Activated T-cell treated with anti-CD3 and anti-CD28 coated beads, Interleukin-2, amount 50 U/mL, for 4 hours (primary cell): ENCODE measurements around the gene BCL2. TPM values are rescaled to one million over a fixed set of nuclear protein-coding genes. Genes with fewer than 3 reads are reported as not detected.
A peak's percentile ranks its signal among the peaks of the same experiment; 100 is the strongest.

Source experiments
- ATAC-seq, 2 donors: fragments of 200-7000 bp; cut with Tn5 transposase; one replicate each; pipeline ENCODE4 v1.10.0; 2021
- DNase-seq: peaks from one replicate; pipeline ENCODE4 v3.0.0-alpha.2; 2020
- H3K27me3 Mint-ChIP-seq: one replicate; pipeline ENCODE4 v1.8.0; 2021; ENCODE audit warnings: low read depth, mixed read lengths
- H3K36me3 Mint-ChIP-seq: one replicate; pipeline ENCODE4 v1.8.0; 2022; ENCODE audit warnings: mixed read lengths; ENCODE audit not compliant: insufficient read depth
- H3K4me1 Mint-ChIP-seq: one replicate; pipeline ENCODE4 v1.8.0; 2021; ENCODE audit warnings: low read depth, mixed read lengths
- H3K4me3 Mint-ChIP-seq: one replicate; pipeline ENCODE4 v1.8.0; 2021; ENCODE audit warnings: mild to moderate bottlenecking, moderate library complexity, mixed read lengths
- H3K9me3 Mint-ChIP-seq: one replicate; pipeline ENCODE4 v1.8.0; 2021; ENCODE audit warnings: mixed read lengths
- total RNA-seq, 3 donors: library from RNA; stranded (reverse); gene quantifications; one replicate each; pipeline ENCODE4 v1.2.1, GENCODE V29; 2021

The BCL2 gene
- total RNA-seq, 3 donors from 2014 or later = 45.0 to 71.4 (median 66.6) TPM

GRCh38 chr18:63155169-63155852 lies 164.3 kb downstream of the BCL2 start:
- Mint-ChIP-seq H3K4me1 (peaks cover 98% of the 10 kb centered on the region), H3K9me3 (no peaks in the 10 kb centered on the region), H3K36me3 (peaks cover 21% of the 10 kb centered on the region), H3K27me3 (no peaks in the 10 kb centered on the region), H3K4me3 (peak overlapping the region; percentile 82)
- DNase-seq = peak; percentile 79
- ATAC-seq = peak; percentile 62 to 68

GRCh38 chr18:63154350-63155152 lies 165.0 kb downstream of the BCL2 start:
- no peak for DNase-seq
- Mint-ChIP-seq H3K27me3 (no peaks in the 10 kb centered on the region), H3K36me3 (peaks cover 17% of the 10 kb centered on the region), H3K9me3 (no peaks in the 10 kb centered on the region), H3K4me1 (peaks cover 92% of the 10 kb centered on the region), H3K4me3 (peak overlapping the region; percentile 82)
- peak in 1 of 2 donors; percentile 4 for ATAC-seq

DNA sequence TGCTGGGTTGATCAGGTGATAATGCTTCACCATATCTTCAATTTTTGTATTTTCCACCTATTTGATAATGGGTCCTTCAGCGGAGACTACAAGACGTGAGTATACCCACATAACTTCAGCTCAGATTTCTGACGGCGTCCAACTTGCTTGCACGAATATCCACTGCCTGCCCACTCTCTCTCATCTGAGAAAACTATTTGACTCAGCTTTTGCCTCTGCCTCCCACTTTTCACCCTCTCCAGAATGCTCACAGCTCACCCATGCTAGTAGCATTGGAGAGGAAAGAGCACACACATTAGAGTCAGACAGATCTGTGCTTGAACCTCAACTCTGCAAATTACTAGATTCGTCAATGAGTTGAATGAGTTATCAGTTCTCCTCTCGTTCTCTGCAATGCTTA lies 166.8 kb downstream of the BCL2 start:
- H3K4me1 Mint-ChIP-seq = peaks cover 86% of the 10 kb centered on the region
- ATAC-seq (peak; percentile 46 to 53), DNase-seq (no peak)
- H3K27me3 Mint-ChIP-seq = no peaks in the 10 kb centered on the region
- peak overlapping the region; percentile 82 for H3K4me3 Mint-ChIP-seq
- H3K36me3 Mint-ChIP-seq = peaks cover 32% of the 10 kb centered on the region
- no peaks in the 10 kb centered on the region for H3K9me3 Mint-ChIP-seq

- peaks cover 79% of the 10 kb centered on the region for H3K4me1 Mint-ChIP-seq
- no peak for ATAC-seq
- no peak for DNase-seq
- H3K9me3 Mint-ChIP-seq = no peaks in the 10 kb centered on the region
- H3K36me3 Mint-ChIP-seq = peaks cover 33% of the 10 kb centered on the region
- no peaks in the 10 kb centered on the region for H3K27me3 Mint-ChIP-seq
- peak overlapping the region; percentile 82 for H3K4me3 Mint-ChIP-seq
These were observed 167.5 kb downstream of the BCL2 start for GRCh38 chr18:63152096-63152495.

- no peaks in the 10 kb centered on the region for H3K27me3 Mint-ChIP-seq
- H3K9me3 Mint-ChIP-seq = no peaks in the 10 kb centered on the region
- peaks cover 76% of the 10 kb centered on the region for H3K4me1 Mint-ChIP-seq
- no peak for DNase-seq
- ATAC-seq = no peak
- H3K4me3 Mint-ChIP-seq = no peak overlapping the region
- peaks cover 34% of the 10 kb centered on the region for H3K36me3 Mint-ChIP-seq
These were observed 168.0 kb downstream of the BCL2 start for GRCh38 chr18:63151539-63151938.

- peaks cover 72% of the 10 kb centered on the region for H3K4me1 Mint-ChIP-seq
- ATAC-seq (no peak), DNase-seq (no peak)
- no peaks in the 10 kb centered on the region for H3K27me3 Mint-ChIP-seq
- peaks cover 34% of the 10 kb centered on the region for H3K36me3 Mint-ChIP-seq
- peak overlapping the region; percentile 9 for H3K4me3 Mint-ChIP-seq
- H3K9me3 Mint-ChIP-seq = no peaks in the 10 kb centered on the region
These were observed 168.6 kb downstream of the BCL2 start for GRCh38 chr18:63150942-63151421.

- no peaks in the 10 kb centered on the region for H3K9me3 Mint-ChIP-seq
- H3K27me3 Mint-ChIP-seq = no peaks in the 10 kb centered on the region
- DNase-seq (no peak), ATAC-seq (no peak)
- no peak overlapping the region for H3K4me3 Mint-ChIP-seq
- H3K36me3 Mint-ChIP-seq = peaks cover 33% of the 10 kb centered on the region
- H3K4me1 Mint-ChIP-seq = peaks cover 71% of the 10 kb centered on the region
These were observed 169.2 kb downstream of the BCL2 start for GRCh38 chr18:63150326-63150725.

- Mint-ChIP-seq H3K27me3 (no peaks in the 10 kb centered on the region), H3K9me3 (no peaks in the 10 kb centered on the region), H3K4me3 (no peak overlapping the region), H3K4me1 (peaks cover 64% of the 10 kb centered on the region), H3K36me3 (peaks cover 30% of the 10 kb centered on the region)
- ATAC-seq (no peak), DNase-seq (no peak)
These were observed 170.3 kb downstream of the BCL2 start for GRCh38 chr18:63149302-63149587.

- H3K9me3 Mint-ChIP-seq = no peaks in the 10 kb centered on the region
- peaks cover 34% of the 10 kb centered on the region for H3K36me3 Mint-ChIP-seq
- DNase-seq (no peak), ATAC-seq (no peak)
- no peak overlapping the region for H3K4me3 Mint-ChIP-seq
- H3K27me3 Mint-ChIP-seq = no peaks in the 10 kb centered on the region
- peaks cover 64% of the 10 kb centered on the region for H3K4me1 Mint-ChIP-seq
These were observed 170.9 kb downstream of the BCL2 start for GRCh38 chr18:63148449-63149301.

DNA sequence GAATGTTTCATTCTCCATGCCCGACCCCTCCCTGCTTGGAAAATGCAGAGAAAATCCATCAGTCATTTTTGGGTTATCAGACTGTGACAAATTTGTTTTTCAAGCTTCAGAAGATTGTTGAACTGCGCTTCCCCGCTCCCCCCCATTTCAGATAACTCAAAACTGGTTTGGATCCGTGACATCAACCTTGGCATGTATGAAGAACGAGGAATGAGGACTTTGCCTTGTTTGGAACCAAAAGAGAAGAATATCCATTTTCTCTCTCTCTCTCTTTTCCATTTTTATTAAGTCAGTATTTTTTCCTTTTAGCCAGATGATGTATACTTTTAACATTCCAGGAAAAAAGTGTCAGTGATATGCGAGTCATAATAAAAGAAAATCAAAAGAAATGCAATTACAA lies 171.6 kb downstream of the BCL2 start:
- no peak for DNase-seq
- H3K36me3 Mint-ChIP-seq = peaks cover 30% of the 10 kb centered on the region
- H3K4me1 Mint-ChIP-seq = peaks cover 64% of the 10 kb centered on the region

GRCh38 chr18:63146828-63147409 lies 172.7 kb downstream of the BCL2 start:
- ATAC-seq (no peak), DNase-seq (no peak)
- H3K9me3 Mint-ChIP-seq = no peaks in the 10 kb centered on the region
- H3K4me3 Mint-ChIP-seq = no peak overlapping the region
- peaks cover 62% of the 10 kb centered on the region for H3K4me1 Mint-ChIP-seq
- no peaks in the 10 kb centered on the region for H3K27me3 Mint-ChIP-seq
- peaks cover 31% of the 10 kb centered on the region for H3K36me3 Mint-ChIP-seq

More for the DNA sequence above, 171.6 kb downstream of the BCL2 start:
- H3K4me3 Mint-ChIP-seq = no peak overlapping the region
- no peak for ATAC-seq
- H3K9me3 Mint-ChIP-seq = no peaks in the 10 kb centered on the region
- no peaks in the 10 kb centered on the region for H3K27me3 Mint-ChIP-seq

DNA sequence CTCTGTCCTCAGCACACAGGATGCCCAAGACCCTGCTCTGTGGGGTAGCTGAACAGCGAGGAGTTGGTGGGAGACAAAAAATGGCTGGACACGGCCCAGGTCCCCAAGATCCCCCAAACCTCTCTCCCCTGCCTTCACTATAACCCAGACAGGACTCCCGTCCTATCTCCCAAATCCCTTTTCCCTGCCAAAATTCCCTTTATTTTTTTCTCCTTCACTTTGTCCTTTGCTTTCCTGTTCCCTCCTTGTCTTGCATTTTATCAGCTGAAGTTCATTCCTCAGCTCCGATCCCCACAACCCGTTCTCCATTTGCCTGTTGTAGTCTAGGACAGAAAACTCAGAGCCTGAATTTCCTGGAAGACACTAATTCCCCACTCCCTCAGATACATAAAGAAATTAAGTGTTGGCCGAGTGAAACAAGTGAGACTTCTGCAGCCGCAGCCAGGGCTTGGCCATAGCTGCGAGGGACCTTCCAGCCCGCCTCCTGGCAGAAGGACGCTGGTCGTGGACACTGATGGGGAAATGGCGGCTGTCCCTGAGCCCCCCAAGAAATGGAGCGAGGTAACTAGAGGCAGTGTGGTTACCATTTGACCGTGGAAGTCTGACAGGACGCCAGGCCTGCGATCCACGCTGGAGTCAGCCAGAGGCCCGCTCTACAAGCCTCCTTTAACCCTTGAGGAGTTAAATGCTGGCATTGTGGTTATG lies 173.6 kb downstream of the BCL2 start:
- H3K4me3 Mint-ChIP-seq = no peak overlapping the region
- H3K36me3 Mint-ChIP-seq = peaks cover 36% of the 10 kb centered on the region
- DNase-seq (no peak), ATAC-seq (no peak)
- H3K27me3 Mint-ChIP-seq = no peaks in the 10 kb centered on the region
- H3K4me1 Mint-ChIP-seq = peaks cover 61% of the 10 kb centered on the region
- H3K9me3 Mint-ChIP-seq = no peaks in the 10 kb centered on the region

DNA sequence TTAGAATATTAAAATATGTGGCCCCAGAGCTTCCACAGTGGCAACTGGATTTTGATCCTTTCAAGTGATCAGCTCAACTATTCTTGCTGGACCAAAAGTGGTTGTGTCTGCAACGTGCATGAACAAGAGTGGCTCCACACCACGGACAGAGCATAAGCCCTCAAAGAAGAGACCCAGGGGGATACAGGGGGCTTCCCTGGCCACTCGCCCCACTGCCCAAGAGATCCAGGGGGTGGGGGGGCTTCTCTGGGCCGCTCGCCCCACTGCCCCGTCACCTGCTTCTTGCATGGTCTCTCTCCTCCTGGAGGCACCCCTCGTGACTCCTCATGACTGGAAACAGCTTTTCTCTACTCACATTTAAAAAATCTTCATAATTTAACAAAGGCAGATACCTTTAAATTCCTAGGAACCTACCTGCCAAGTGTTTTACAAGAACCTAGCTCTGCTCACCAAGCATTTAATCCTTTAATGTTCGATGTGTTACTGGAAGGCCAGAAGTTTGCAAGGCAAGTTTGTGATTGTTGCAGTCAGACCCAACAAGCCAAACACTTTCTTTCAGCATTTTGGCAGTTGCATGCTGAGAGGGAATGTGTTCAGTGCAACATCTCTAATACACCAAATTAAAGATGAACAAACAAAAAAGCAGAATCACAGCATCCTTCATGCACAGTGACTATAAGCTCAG lies 174.3 kb downstream of the BCL2 start:
- Mint-ChIP-seq H3K36me3 (peaks cover 39% of the 10 kb centered on the region), H3K4me3 (no peak overlapping the region), H3K27me3 (no peaks in the 10 kb centered on the region), H3K9me3 (peaks cover 2% of the 10 kb centered on the region), H3K4me1 (peaks cover 60% of the 10 kb centered on the region)
- ATAC-seq = no peak
- no peak for DNase-seq
